Measurements from ENCODE around the gene BCL2L2. TPM values are rescaled to one million over a fixed set of nuclear protein-coding genes. Genes with fewer than 3 reads are reported as not detected.
A peak's percentile ranks its signal among the peaks of the same experiment; 100 is the strongest.

Gene BCL2L2
- total and polyA plus RNA-seq, 2 donors (not counting 1 experiment from before 2014, with no cell fraction given), result 5.4 to 17.8 TPM

GRCh38 chr14:23302290-23303225 is 4.1 kb upstream of the BCL2L2 start, which contains the start of gene PPP1R3E:
Gene PPP1R3E, minus strand, starts transcription at chr14:23302859. Its CDS starts 283 bp downstream, at chr14:23302576.
- peak within 1 kb of the TSS; percentile 54 to 86 (median 81) for H3K4me3 ChIP-seq (ENCODE audit: control extremely low read depth in 1 of 5, extremely low read depth in 1 of 5, insufficient read depth in 1 of 5, low read depth in 2 of 5, low read length in 4 of 5)
- POLR2A ChIA-PET, result interaction anchor here (0.5 to 5.0 kb wide), 8 partner anchors 14 to 384 kb away, joined by 3 to 84 read pairs (median 5); partner anchors contain the start of genes ACIN1, C14orf119, HOMEZ and PABPN1
- 2% methylated on average over 72 of the region's 81 CpGs for WGBS (ENCODE audit: insufficient coverage)

More at GRCh38 chr14:23302290-23303225, 4.1 kb upstream of the BCL2L2 start, which contains the start of gene PPP1R3E:
- CTCF ChIA-PET, result interaction anchor here (0.6 to 8.6 kb wide), 9 partner anchors 16 to 726 kb away, joined by 3 to 56 read pairs (median 5); partner anchors contain the start of genes ACIN1, C14orf119, CDH24 and HOMEZ
- no peaks in the 10 kb centered on the region for H3K27me3 Mint-ChIP-seq
- H3K9ac ChIP-seq (ENCODE audit: low read length), result peak within 1 kb of the TSS; percentile 90
- intact Hi-C loops (cut with micrococcal nuclease), result loop anchor here (5.0 to 10.0 kb wide), 7 partner anchors 255 to 1920 kb away; partner anchors contain the start of genes PRMT5, PSME2, RNF31 and SUPT16H
- peaks cover 6% of the 10 kb centered on the region for H3K79me2 ChIP-seq (ENCODE audit: control insufficient read depth, insufficient read depth, low read length)
- peaks cover 25 to 37% of the 10 kb centered on the region in 2 donors for H3K4me1 ChIP-seq (ENCODE audit: control insufficient read depth in 2 of 2, insufficient read depth in 2 of 2, low read length in 2 of 2)
- no peaks in the 10 kb centered on the region for H3K27me3 ChIP-seq (replicated peaks in 1 of 4; ENCODE audit: control extremely low read depth in 1 of 4, control insufficient read depth in 3 of 4, insufficient read depth in 4 of 4, low read length in 3 of 4)
- peaks cover 0 to 5% of the 10 kb centered on the region in 2 experiments for H3K36me3 ChIP-seq (replicated peaks in 1 of 2; ENCODE audit: control extremely low read depth in 1 of 2, control insufficient read depth in 1 of 2, extremely low read depth in 1 of 2, insufficient read depth in 2 of 2, low read length in 1 of 2)
- no peaks in the 10 kb centered on the region for H3K9me3 Mint-ChIP-seq (ENCODE audit: insufficient read depth)
- H4K20me1 ChIP-seq (ENCODE audit: control insufficient read depth, insufficient read depth, low read length, poor library complexity, severe bottlenecking), result no peaks in the 10 kb centered on the region
- H3K9me3 ChIP-seq (ENCODE audit: control extremely low read depth in 1 of 3, control insufficient read depth in 2 of 3, insufficient read depth in 1 of 3, low read length in 2 of 3), result peaks cover 0 to 3% (median 0%) of the 10 kb centered on the region in 3 donors
- H2AFZ ChIP-seq (ENCODE audit: insufficient read depth, low read depth, low read length, poor library complexity, severe bottlenecking), result peak within 1 kb of the TSS; percentile 92
- peak within 1 kb of the TSS; percentile 95 to 96 for H3K27ac ChIP-seq (ENCODE audit: low read length in 2 of 2)
- DNase-seq, result peak; percentile 91
- peaks cover 45% of the 10 kb centered on the region for H3K4me1 Mint-ChIP-seq
- peak within 1 kb of the TSS; percentile 98 for H3K4me3 Mint-ChIP-seq
- ATAC-seq (ENCODE audit: low read depth), result peak; percentile 25
- H3K27ac Mint-ChIP-seq, result peak within 1 kb of the TSS; percentile 98
- peak within 1 kb of the TSS; percentile 98 for H3K4me2 ChIP-seq (replicated peaks; ENCODE audit: low read depth, low read length, poor library complexity, severe bottlenecking)
- TF ChIP-seq EZH2 (IDR thresholded peaks at IDR 0.05; ENCODE audit: borderline replicate concordance, insufficient read depth, low read depth, low read length, poor library complexity, severe bottlenecking) (no peak), CTCF (IDR thresholded peaks at IDR 0.05) (no peak)

Measured in B cell (primary cell).